VCaP (cell line): ENCODE results near the gene PAFAH1B1.
A peak's percentile ranks its signal among the peaks of the same experiment; 100 is the strongest.

Experiments used
- H3K27ac ChIP-seq: fragments of 450-650 bp; 2 replicates; pipeline ENCODE4 v1.5.1; 2017
- CTCF ChIP-seq: fragments of 450-650 bp; conservative IDR thresholded peaks from 2 replicates; pipeline ENCODE4 v1.5.1; 2017; ENCODE audit warnings: mild to moderate bottlenecking, moderate library complexity

Gene PAFAH1B1

DNA sequence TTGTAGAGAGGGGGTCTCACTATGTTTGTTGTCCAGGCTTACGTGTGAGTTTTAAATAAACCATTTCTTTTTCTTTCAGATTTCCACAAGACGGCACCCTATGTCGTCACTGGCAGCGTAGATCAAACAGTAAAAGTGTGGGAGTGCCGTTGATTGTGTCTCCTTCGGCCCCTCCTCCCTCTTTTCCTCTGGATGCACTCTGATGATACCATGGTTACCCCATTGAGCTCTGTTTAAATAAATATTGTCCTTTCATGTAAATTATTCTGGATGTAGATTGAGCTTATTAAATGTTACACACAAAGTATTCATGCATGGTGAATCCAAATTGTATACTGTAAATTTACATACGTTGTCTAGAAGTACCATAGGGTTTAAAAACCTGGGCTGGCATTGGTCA is 88.2 kb downstream of the PAFAH1B1 start:
- no peak for TF ChIP-seq CTCF
- H3K27ac ChIP-seq: peak overlapping the region; percentile 75

DNA sequence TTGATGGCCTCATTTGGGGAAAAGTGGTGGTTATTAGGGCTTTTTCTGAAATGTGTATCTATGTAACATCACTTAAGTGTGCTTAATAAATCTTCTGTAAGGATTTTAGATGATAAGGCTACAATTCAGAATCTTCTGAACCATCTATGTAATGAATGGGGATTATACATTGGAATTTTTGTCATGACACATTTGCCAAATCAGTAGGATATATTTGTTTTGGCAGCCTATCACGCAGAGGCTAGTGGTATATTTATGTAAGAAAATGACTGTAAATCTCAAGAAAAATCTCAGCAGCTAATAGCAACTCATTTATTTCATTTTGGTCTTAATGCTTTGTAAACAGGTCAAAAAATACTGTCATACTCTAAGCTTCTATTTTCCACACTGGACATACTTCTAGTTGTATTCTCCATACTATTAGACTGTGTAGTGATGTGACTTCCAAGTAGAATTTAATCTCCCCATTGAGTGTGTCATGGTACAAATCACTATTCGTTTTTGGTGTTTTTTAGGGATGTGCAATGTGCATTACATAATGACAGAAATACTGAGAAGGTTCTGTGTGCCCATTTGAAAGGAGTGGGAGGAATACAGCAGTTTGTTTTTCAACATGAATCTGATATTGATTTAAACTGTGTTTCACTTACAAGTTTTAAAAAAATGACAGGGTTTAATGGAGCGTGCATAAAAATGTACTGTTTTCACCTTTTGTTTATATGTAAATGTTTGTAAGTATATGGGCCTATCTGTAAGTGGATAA is 88.9 kb downstream of the PAFAH1B1 start:
- peak overlapping the region; percentile 75 for H3K27ac ChIP-seq
- no peak for TF ChIP-seq CTCF

DNA sequence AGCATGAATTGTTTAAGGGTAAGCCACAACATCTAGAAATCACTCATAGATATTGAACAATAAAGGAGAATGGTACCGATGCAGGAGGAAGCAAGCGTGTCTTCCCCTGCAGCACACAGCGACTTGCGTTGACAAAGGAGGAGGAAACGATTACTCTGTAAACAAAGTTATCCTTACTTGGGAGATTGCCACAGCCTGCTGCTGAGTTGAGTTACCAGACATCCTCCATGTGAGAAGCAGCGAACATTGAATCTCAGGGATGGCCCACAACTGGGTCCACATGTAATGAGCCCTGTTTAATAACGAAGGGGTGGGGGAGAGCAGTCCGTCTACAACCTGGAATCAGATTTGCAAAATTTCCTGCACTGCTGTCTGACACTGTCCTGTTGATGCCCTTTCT is 90.5 kb downstream of the PAFAH1B1 start:
- H3K27ac ChIP-seq: peak overlapping the region; percentile 75
- TF ChIP-seq CTCF: no peak

DNA sequence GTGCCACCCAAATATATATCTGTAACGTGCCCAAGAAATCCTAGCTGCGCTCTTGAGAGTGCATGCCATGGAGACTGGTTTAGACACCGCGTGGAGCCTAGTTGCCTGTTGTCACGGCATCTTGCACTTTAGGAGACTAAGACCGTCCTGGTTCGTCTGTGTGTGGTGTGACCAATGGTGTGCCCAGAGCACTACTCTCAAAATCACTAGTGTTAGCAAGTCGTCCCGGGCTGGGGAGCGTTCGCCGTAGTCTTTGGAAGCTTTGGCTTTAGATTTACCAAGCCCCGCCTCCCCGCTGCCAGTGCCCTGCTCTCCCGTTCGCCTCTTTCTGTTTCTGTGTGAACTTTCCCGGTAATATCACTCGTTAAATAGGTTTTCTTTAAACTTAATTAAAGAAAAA is 91.1 kb downstream of the PAFAH1B1 start:
- peak overlapping the region; percentile 75 for H3K27ac ChIP-seq
- TF ChIP-seq CTCF: no peak

- peak overlapping the region; percentile 75 for H3K27ac ChIP-seq
Measured at GRCh38 chr17:2685696-2686095, 92.2 kb downstream of the PAFAH1B1 start.

DNA sequence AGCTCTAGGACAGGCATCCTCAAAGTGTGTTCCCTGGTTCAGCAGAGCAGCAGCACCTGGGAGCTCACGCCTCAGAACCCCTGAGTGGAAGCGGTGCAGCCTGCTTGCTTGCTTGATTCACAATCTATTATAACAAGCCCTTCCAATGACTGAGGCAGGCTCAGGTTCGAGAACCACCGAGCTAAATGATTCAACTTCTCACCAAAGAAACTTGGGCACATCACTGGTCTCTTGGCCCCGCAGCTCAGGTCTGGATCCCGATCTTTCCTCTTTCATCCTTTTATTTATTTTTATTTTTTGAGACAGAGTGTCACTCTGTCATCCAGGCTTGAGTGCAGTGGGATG is 93.6 kb downstream of the PAFAH1B1 start:
- TF ChIP-seq CTCF: no peak
- H3K27ac ChIP-seq: peak overlapping the region; percentile 75

More at GRCh38 chr17:2685696-2686095, 92.2 kb downstream of the PAFAH1B1 start:
- no peak for TF ChIP-seq CTCF

DNA sequence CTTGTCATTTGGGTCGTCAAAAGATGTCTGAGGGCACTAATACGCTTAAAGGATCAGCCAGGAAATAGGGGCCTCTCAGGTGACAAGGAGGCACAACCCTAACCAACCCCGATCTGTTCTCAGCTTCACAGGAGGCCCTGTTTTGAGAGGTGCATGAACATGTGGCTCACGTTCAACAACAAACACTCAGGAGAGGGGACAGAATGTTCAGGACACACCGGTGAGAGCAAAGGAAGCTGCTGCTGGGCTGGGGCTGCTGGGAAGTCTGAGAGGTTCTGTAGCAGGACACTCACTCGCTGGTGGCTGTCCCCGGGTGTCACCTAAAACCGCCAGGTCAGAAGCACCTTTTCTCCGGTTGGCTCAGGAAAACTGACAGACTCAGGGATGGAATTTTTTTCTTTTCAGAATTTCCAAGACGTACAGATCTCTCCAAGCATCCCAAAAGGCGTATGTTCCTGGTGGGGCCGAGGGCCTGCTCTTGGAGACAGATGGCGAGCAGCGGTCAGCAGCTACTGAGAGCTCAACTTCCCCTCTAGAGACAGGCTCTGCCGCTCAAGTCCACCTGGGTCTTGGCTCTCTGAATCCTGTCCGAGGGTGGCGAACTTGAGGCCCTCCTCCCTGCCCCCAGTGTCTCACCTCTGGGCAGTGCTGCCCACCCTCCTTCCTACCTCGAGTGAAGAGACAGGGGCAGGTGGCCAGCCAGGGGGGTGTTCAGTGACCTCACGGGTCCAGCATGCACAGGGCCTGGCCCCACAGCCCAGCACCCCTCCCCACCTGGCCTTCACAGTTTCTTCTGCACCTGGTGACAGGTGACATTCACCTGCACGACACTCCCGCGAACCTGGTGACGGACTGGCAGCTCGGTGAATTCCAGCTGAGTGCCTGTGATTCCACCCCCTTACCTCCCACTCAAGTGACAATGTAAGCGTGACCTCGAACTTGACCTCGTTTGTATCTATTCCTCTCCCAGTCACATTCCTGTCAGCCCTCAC is 95.2 kb downstream of the PAFAH1B1 start:
- no peak for TF ChIP-seq CTCF
- H3K27ac ChIP-seq: peak overlapping the region; percentile 75; the same call in 1 of the 2 replicates
